ENCODE results near the gene ZCCHC8.
"Not testable (repeated sequence)": the region's sequence is repeated elsewhere in the genome, so short reads cannot be mapped to it uniquely, and the experiment has no call there.

Gene ZCCHC8

DNA sequence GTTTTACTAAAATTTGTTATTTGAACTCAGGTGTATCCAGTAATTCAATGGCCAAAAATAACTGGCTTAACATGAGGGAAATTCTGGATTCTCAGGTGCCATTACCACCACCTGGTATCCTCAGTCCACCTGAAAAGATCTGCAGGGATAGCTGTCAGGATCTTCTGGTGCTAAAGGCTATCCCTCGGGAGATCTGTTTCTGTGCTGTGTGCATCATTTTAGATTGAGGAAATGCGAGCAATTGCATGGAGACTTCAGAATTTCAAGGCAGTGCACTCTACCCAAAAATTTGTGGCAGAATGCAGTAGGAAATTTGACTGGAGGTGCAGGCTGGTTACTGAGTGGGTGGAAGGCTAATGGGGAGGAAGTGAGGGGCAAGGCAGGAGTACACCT, 26.4 kb downstream of the ZCCHC8 start:
- no peak for DNase-seq (ENCODE audit: low read depth, low spot score)
- H3K27ac ChIP-seq: peak overlapping the region; percentile 3

- no peak for DNase-seq (ENCODE audit: low read depth, low spot score)
- peak overlapping the region; percentile 3 for H3K27ac ChIP-seq
Measured at GRCh38 chr12:122473543-122474323, 27.0 kb downstream of the ZCCHC8 start.

GRCh38 chr12:122471324-122472226, 29.2 kb downstream of the ZCCHC8 start:
- DNase-seq (ENCODE audit: low read depth, low spot score): no peak
- peak overlapping the region; percentile 66 for H3K27ac ChIP-seq

DNA sequence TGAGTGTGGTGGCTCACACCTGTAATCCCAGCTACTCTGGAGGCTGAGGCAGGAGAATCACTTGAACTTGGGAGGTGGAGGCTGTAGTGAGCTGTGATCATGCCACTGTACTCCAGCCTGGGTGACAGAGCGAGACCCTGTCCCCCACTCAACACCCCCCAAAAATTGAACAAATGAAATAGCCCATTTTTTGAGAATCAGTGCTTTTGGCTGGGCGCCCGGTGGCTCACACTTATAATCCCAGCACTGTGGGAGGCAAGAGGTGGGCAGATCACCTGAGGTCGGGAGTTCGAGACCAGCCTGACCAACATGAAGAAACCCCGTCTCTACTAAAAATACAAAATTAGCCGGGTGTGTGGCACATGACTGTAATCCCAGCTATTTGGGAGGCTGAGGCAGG, 30.2 kb downstream of the ZCCHC8 start:
- H3K27ac ChIP-seq: peak overlapping the region; percentile 66
- DNase-seq (ENCODE audit: low read depth, low spot score): not testable (repeated sequence)

- peak overlapping the region; percentile 26 for H3K27ac ChIP-seq
- DNase-seq (ENCODE audit: low read depth, low spot score): not testable (repeated sequence)
Measured at GRCh38 chr12:122469856-122470255, 30.9 kb downstream of the ZCCHC8 start.

- peak; percentile 99 for DNase-seq (ENCODE audit: low read depth, low spot score)
- H3K27ac ChIP-seq: peak overlapping the region; percentile 92
Measured at GRCh38 chr12:122467983-122468382, 32.7 kb downstream of the ZCCHC8 start.

GRCh38 chr12:122464317-122465042, 36.3 kb downstream of the ZCCHC8 start:
- peak; percentile 98 for DNase-seq (ENCODE audit: low read depth, low spot score)
- H3K27ac ChIP-seq: peak overlapping the region; percentile 92

DNA sequence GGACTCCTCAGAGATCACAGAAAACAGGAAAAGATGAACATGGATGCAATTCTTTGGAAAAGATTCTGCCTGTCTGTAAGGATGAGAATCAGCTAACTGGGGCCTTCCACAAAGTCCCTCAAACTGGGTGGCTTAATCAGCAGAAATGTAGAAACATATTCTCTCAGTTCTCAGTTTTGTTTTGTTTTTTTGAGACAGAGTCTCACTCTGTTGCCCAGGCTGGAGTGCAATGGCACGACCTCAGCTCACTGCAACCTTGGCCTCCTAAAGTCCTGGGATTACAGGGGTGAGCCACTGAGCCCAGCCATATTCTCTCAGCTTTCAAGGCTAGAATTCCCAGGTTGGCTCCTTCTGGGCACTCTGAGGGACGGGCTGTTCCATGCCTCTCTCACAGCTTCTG, 40.1 kb downstream of the ZCCHC8 start:
- DNase-seq (ENCODE audit: low read depth, low spot score): no peak
- no peak overlapping the region for H3K27ac ChIP-seq

- no peak overlapping the region for H3K27ac ChIP-seq
- no peak for DNase-seq (ENCODE audit: low read depth, low spot score)
Measured at GRCh38 chr12:122460061-122460460, 40.7 kb downstream of the ZCCHC8 start.

- DNase-seq (ENCODE audit: low read depth, low spot score): no peak
- H3K27ac ChIP-seq: no peak overlapping the region
Measured at GRCh38 chr12:122459211-122459610, 41.5 kb downstream of the ZCCHC8 start.

- no peak overlapping the region for H3K27ac ChIP-seq
- DNase-seq (ENCODE audit: low read depth, low spot score): no peak
Measured at GRCh38 chr12:122458105-122459035, 42.4 kb downstream of the ZCCHC8 start.

- no peak for DNase-seq (ENCODE audit: low read depth, low spot score)
- H3K27ac ChIP-seq: no peak overlapping the region
Measured at GRCh38 chr12:122457627-122458026, 43.1 kb downstream of the ZCCHC8 start.

DNA sequence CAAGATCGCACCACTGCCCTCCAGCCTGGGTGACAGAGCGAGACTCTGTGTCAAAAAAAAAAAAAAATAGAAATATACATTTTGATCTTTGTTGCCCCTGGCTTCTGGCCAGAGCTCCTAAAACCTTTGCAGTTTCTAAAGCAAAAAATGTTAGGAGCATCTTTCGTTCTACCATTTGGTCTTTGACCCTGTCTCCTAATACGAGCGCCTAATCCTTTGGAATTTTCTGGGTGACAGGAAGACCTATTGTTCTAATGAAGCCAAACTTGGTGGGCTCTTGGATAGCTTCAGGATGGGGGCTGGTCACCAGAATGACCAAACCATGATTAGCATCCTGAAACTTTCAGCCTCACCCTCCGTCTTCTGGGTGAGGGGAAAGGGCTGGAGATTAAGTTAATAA, 46.0 kb downstream of the ZCCHC8 start:
- DNase-seq (ENCODE audit: low read depth, low spot score): no peak
- no peak overlapping the region for H3K27ac ChIP-seq

DNA sequence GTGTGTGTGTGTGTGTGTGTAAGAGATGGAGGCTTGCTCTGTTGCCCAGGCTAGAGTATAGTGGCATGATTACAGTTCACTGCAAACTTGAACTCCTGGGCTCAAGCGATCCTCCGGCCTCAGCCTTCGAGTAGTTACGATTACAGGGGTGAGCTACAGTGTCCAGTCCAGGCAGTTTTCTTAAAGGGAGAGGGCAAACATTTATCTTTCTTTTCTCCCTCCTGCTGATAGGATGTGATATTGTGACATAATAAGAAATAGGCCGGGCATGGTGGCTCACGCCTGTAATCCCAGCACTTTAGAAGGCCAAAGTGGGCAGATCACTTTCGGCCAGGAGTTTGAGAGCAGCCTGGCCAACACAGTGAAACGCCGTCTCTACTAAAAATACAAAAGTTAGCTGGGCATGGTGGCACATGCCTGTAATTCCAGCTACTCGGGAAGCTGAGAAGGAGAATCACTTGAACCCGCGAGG, 46.4 kb downstream of the ZCCHC8 start:
- no peak for DNase-seq (ENCODE audit: low read depth, low spot score)
- no peak overlapping the region for H3K27ac ChIP-seq

DNA sequence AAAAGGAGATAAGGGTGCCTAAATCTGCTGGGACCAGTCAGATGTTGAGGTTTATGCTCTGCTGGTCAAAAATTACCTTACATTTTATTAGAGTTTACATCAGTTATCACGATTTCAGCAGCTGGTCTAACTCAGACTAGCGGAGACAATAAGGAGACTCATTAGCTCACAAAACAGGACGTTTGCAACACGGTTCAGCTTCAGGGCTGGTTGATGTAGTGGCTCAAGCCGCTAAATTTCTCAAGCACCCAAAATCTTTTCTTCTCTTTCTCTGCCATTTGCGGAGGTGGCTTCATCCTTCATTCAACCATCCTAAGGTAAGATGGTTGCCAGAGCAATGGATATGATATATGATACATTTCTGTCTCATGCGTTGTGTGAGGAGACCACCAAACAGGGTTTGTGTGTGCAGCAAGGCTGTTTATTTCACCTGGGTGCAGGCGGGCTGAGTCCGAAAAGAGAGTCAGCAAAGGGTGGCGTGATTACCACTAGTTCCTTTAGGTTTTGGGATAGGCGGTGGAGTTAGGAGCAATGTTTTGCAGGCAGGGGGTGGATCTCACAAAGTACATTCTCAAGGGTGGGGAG, 47.9 kb downstream of the ZCCHC8 start:
- H3K27ac ChIP-seq: no peak overlapping the region
- DNase-seq (ENCODE audit: low read depth, low spot score): no peak

DNA sequence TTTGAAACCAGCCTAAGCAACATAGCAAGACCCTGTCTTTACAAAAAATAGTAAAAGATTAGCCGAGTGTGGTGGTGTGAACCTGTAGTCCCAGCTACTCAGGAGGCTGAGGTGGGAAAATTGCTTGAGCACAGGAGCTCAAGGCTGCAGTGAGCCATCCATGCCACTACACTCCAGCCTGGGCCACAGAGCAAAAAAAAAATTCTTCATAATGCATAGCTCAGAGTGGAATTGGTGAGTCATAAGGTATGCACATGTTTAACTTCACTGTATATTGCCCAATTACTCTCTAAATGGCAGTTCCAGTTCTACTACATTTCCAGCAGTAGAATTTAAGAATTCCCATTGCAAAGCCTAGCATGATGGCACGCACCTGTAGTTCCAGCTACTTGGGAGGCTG, 51.4 kb downstream of the ZCCHC8 start:
- peak; percentile 92 for DNase-seq (ENCODE audit: low read depth, low spot score)
- peak overlapping the region; percentile 42 for H3K27ac ChIP-seq

- DNase-seq (ENCODE audit: low read depth, low spot score); H3K27ac ChIP-seq: not testable (repeated sequence)
Measured at GRCh38 chr12:122447825-122448224, 52.9 kb downstream of the ZCCHC8 start.

DNA sequence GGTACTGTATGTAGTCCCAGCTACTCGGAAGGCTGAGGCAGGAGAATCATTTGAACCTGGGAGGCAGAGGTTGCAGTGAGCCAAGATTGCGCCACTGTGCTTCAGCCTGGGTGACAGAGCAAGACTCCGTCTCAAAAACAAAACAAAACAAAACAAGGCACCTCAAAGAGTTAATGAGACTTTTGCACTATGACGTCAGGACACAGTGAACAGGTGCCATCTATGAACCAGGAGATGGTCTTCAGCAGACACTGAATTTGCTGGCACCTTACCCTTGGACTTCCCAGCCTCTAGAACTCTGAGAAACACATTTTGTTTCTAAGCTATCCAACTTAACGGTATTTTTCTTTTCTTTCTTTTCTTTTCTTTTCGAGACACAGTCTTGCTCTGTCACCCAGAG, 54.3 kb downstream of the ZCCHC8 start:
- H3K27ac ChIP-seq: peak overlapping the region; percentile 47
- DNase-seq (ENCODE audit: low read depth, low spot score): not testable (repeated sequence)

DNA sequence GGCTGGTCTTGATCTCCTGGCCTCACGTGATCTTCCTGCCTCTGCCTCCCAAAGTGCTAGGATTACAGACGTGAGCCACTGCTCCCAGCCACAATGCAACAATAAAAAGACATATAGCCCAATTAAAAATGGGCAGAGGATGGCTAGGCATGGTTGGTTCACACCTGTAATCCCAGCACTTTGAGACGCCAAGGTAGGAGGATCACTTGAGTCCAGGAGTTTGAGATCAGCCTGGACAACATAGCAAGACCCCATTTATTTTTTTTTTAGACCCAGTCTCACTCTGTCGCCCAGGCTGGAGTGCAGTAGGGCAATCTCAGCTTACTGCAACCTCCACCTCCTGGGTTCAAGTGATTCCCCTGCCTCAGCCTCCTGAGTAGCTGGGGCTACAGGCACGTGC, 56.7 kb downstream of the ZCCHC8 start:
- not testable (repeated sequence) for H3K27ac ChIP-seq; DNase-seq (ENCODE audit: low read depth, low spot score)
